AG04449 (cell line): Measurements from ENCODE around the gene DIP2B.

Experiments used
- CTCF ChIA-PET: fragments of 350-600 bp; formaldehyde crosslinking; extraction: SDS; loops from one replicate; lab custom pipeline; 2021; ENCODE audit warnings: antibody characterized with exemption; lab: Yijun Ruan, JAX
- POLR2A ChIA-PET: fragments of 400-600, 350-600 bp; formaldehyde crosslinking; extraction: SDS; loops from one replicate; lab custom pipeline; 2020; ENCODE audit warnings: antibody characterized with exemption, inconsistent platforms; lab: Yijun Ruan, JAX
- DNase-seq: peaks from one replicate; pipeline ENCODE4 v3.0.0-alpha.2; 2010; ENCODE audit warnings: low read depth, low spot score
- H3K4me3 ChIP-seq: 2 replicates; pipeline ENCODE4 v1.5.1; 2011; ENCODE audit warnings: low read depth, mild to moderate bottlenecking, control low read depth, low read length
- CTCF ChIP-seq: IDR thresholded peaks from one replicate; pipeline ENCODE4 v1.5.1; 2011; ENCODE audit warnings: mild to moderate bottlenecking, moderate library complexity, low read length, control low read depth, inconsistent platforms; ENCODE audit not compliant: insufficient read depth; ENCODE audit errors: missing control alignments

Gene DIP2B

GRCh38 chr12:50572760-50573159 is 68.0 kb downstream of the DIP2B start:
- ChIA-PET POLR2A (no interaction called here), CTCF (interaction anchor here (1.0 to 1.5 kb wide), 4 partner anchors 9 to 68 kb away, joined by 3 to 5 read pairs (median 4); partner anchors contain the start of gene DIP2B)
- DNase-seq: no peak
- no peak overlapping the region for H3K4me3 ChIP-seq
- no peak for TF ChIP-seq CTCF

- no peak for DNase-seq
- H3K4me3 ChIP-seq: no peak overlapping the region
- ChIA-PET CTCF (interaction anchor here (1.1 to 1.2 kb wide), 2 partner anchors 12 to 68 kb away, joined by 3 to 4 read pairs; partner anchors contain the start of gene DIP2B), POLR2A (no interaction called here)
- TF ChIP-seq CTCF: no peak
These were observed 68.5 kb downstream of the DIP2B start for GRCh38 chr12:50573271-50573670.

- no peak for DNase-seq
- POLR2A ChIA-PET: no interaction called here
- no peak overlapping the region for H3K4me3 ChIP-seq
These were observed 70.0 kb downstream of the DIP2B start for GRCh38 chr12:50574601-50575348.

GRCh38 chr12:50579757-50580267 is 75.0 kb downstream of the DIP2B start:
- CTCF ChIA-PET: no interaction called here

More at GRCh38 chr12:50574601-50575348, 70.0 kb downstream of the DIP2B start:
- CTCF ChIA-PET: no interaction called here
- no peak for TF ChIP-seq CTCF

GRCh38 chr12:50580436-50580835 is 75.7 kb downstream of the DIP2B start:
- CTCF ChIA-PET: interaction anchor here (1.8 kb wide), 1 partner anchor 12 kb away, joined by 4 read pairs; no protein-coding TSS in a partner anchor
- POLR2A ChIA-PET: no interaction called here
- no peak for TF ChIP-seq CTCF
- H3K4me3 ChIP-seq: no peak overlapping the region
- DNase-seq: no peak

More at GRCh38 chr12:50579757-50580267, 75.0 kb downstream of the DIP2B start:
- H3K4me3 ChIP-seq: no peak overlapping the region
- TF ChIP-seq CTCF: no peak
- POLR2A ChIA-PET: no interaction called here
- DNase-seq: no peak
